Stomach (tissue), 9 donors: ENCODE results near the gene TPST2. TPM values are rescaled to one million over a fixed set of nuclear protein-coding genes. Genes with fewer than 3 reads are reported as not detected.

Source experiments
- DNase-seq, 2 donors: peaks; one replicate each; pipeline versions ENCODE4 v3.0.0 to v3.0.0-alpha.2; 2013 to 2019
- H3K27ac ChIP-seq, 5 donors: fragments of 200-600 bp in 4 of 5; sonication (generic) in 4 of 5; one replicate each; pipeline ENCODE4 v1.5.1; 2013 to 2019; ENCODE audit warnings: mild to moderate bottlenecking in 1 of 5, moderate library complexity in 1 of 5
- H3K27me3 ChIP-seq, 3 donors: fragments of 200-600 bp; sonication (generic); one replicate each; pipeline ENCODE4 v1.5.1; 2017 to 2019; ENCODE audit warnings: mixed run types in 1 of 3
- H3K36me3 ChIP-seq, 4 donors: fragments of 200-600 bp; sonication (generic); 1 replicate in 3 of 4; 2 replicates in 1 of 4; pipeline ENCODE4 v1.5.1; 2016 to 2019
- H3K4me1 ChIP-seq, 4 donors: fragments of 200-600 bp; sonication (generic); one replicate each; pipeline ENCODE4 v1.5.1; 2016 to 2019
- H3K4me3 ChIP-seq, 4 donors: fragments of 200-600 bp; sonication (generic) in 3 of 4; one replicate each; pipeline ENCODE4 v1.5.1; 2016 to 2019; ENCODE audit warnings: mild to moderate bottlenecking in 1 of 4
- H3K9me3 ChIP-seq, 4 donors: fragments of 200-600 bp; sonication (generic); one replicate each; pipeline ENCODE4 v1.5.1; 2016 to 2019
- CTCF ChIP-seq, 7 experiments: fragments of 450-650 bp in 4 of 7; fragments of 200-600 bp in 3 of 7; sonication (generic) in 3 of 7; IDR thresholded peaks; one replicate each; pipeline ENCODE4 v1.5.1; 2016 to 2019; ENCODE audit warnings: antibody characterized with exemption in 7 of 7, control low read depth in 2 of 7, mild to moderate bottlenecking in 1 of 7
- EP300 ChIP-seq: sonication (generic); formaldehyde crosslinking; IDR thresholded peaks from one replicate; pipeline ENCODE4 v1.6.1; 2017; ENCODE audit warnings: antibody characterized with exemption
- POLR2A ChIP-seq, 4 donors: fragments of 450-650 bp; IDR thresholded peaks; one replicate each; pipeline ENCODE4 v1.6.1; 2016; ENCODE audit warnings: antibody characterized with exemption in 4 of 4, control low read depth in 2 of 4, mild to moderate bottlenecking in 1 of 4, moderate library complexity in 1 of 4
- POLR2AphosphoS5 ChIP-seq, 3 donors: sonication (generic); formaldehyde crosslinking; IDR thresholded peaks; one replicate each; pipeline ENCODE4 v1.6.1; 2016; ENCODE audit warnings: antibody characterized with exemption in 3 of 3
- WGBS, 5 donors: extraction: QIAGEN DNeasy Blood & Tissue Kit in 3 of 5; methylation state at CpG; one replicate each; pipeline versions ENCODE4 v1.1.5 to v1.1.7; 2013 to 2018; 5-methylcytosine and 5-hydroxymethylcytosine counted together
- intact Hi-C: fragments of 100-400 bp; cut with DNase I; formaldehyde crosslinking; loops from one replicate; pipeline ENCODE4 v1.15.1; 2023; ENCODE audit warnings: low total_unique reads
- polyA plus RNA-seq, 3 donors: library from polyadenylated mRNA; stranded (reverse); fragments of 200-250 nt; gene quantifications; one replicate each; pipeline ENCODE4 v1.2.3, GENCODE V29; 2013
- total RNA-seq, 5 donors: library from RNA; depleted of rRNA; stranded (reverse); fragments of >200 nt; gene quantifications; one replicate each; pipeline versions ENCODE4 v1.1.0 to v1.2.3, GENCODE V29; 2014 to 2016
- donor health status: healthy with polysubstance abuse.
- donor health status: Bipolar disorder and iron deficiency.
- donor health status: healthy.

Gene TPST2
- total and polyA plus RNA-seq, 8 donors: 5.3 to 88.3 (median 10.4) TPM

DNA sequence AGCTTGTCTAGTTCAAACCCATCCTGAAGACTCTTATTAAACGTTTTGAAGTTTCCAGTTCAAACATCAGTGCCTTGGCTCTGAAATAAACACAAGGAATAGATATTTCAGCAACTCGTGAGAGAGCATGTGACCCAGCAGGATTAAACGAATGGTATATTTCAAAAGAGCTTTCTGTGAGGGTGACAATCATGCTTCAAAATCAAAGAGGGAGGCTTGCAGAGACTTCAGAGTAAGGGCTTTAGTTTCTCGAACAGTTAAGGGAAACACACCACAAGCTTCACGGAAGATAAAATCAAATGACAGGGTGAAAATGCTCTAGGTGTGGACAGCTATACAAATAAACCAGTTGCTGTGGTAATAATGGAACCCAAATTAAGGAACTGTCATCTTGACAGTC, 107.8 kb downstream of the TPST2 start:
- peak overlapping the region in 1 of 4 donors; percentile 85 for H3K4me3 ChIP-seq
- no peak for TF ChIP-seq POLR2AphosphoS5 (IDR thresholded peaks at IDR 0.05)
- TF ChIP-seq EP300: no peak
- TF ChIP-seq POLR2A (IDR thresholded peaks at IDR 0.05): no peak
- no peak for TF ChIP-seq CTCF (IDR thresholded peaks at IDR 0.05)
- H3K27me3 ChIP-seq: no peaks in the 10 kb centered on the region
- H3K4me1 ChIP-seq: peaks cover 51 to 81% (median 66%) of the 10 kb centered on the region in 4 donors
- intact Hi-C loops: no loop called here
- H3K9me3 ChIP-seq: no peaks in the 10 kb centered on the region
- 34 to 44% (median 36%) methylated on average over 5 of the region's 5 CpGs for WGBS, 5 donors
- no peak overlapping the region for H3K27ac ChIP-seq
- H3K36me3 ChIP-seq: peaks cover 0 to 31% (median 22%) of the 10 kb centered on the region in 4 donors
- DNase-seq: no peak

- TF ChIP-seq POLR2AphosphoS5 (IDR thresholded peaks at IDR 0.05): no peak
- no peak for TF ChIP-seq POLR2A (IDR thresholded peaks at IDR 0.05)
- TF ChIP-seq EP300: no peak
- TF ChIP-seq CTCF (IDR thresholded peaks at IDR 0.05): no peak
- no peak for DNase-seq
- 72 to 83% (median 76%) methylated on average over 4 of the region's 4 CpGs for WGBS, 5 donors
- H3K27ac ChIP-seq: no peak overlapping the region
- peaks cover 51 to 81% (median 66%) of the 10 kb centered on the region in 4 donors for H3K4me1 ChIP-seq
- H3K4me3 ChIP-seq: no peak overlapping the region
- no peaks in the 10 kb centered on the region for H3K9me3 ChIP-seq
- intact Hi-C loops: no loop called here
- H3K27me3 ChIP-seq: no peaks in the 10 kb centered on the region
- peaks cover 4 to 32% (median 23%) of the 10 kb centered on the region in 4 donors for H3K36me3 ChIP-seq
These were observed 108.2 kb downstream of the TPST2 start for GRCh38 chr22:26481694-26482093.

DNA sequence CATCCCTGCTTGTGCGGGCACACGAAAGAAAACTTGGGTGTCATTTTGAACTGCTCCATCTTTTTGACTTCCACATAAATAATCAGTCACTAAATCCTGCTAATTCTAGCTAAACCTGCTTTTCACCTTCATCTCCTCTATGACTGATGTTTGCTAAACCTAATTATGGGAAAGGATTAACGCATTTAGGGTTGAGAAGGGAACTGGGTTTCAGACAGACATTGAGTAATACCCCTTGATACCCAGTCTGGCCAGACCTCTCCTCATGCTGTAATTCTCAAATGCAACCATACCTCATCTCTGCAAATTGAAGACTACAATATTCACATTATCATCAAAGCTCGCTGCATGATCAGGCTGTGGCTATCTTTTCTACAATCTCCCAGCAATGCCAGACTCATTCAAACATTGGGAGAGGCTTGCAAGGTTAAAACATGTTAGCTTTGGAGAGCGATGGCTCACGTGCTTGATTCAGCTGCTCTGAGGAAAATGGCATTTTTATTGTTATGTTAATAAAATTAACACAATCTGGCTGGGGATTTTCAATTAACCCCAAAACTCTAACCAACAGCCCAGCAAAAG, 108.7 kb downstream of the TPST2 start:
- Histone ChIP-seq H3K27ac (no peak overlapping the region), H3K36me3 (peaks cover 7 to 35% (median 27%) of the 10 kb centered on the region in 4 donors), H3K9me3 (no peaks in the 10 kb centered on the region), H3K27me3 (no peaks in the 10 kb centered on the region), H3K4me3 (no peak overlapping the region), H3K4me1 (peaks cover 51 to 81% (median 66%) of the 10 kb centered on the region in 4 donors)
- intact Hi-C loops: no loop called here
- DNase-seq: no peak
- 57 to 69% (median 60%) methylated on average over 6 of the region's 6 CpGs for WGBS, 5 donors
- no peak for TF ChIP-seq CTCF (IDR thresholded peaks at IDR 0.05)
- no peak for TF ChIP-seq POLR2AphosphoS5 (IDR thresholded peaks at IDR 0.05)
- no peak for TF ChIP-seq POLR2A (IDR thresholded peaks at IDR 0.05)
- TF ChIP-seq EP300: no peak

DNA sequence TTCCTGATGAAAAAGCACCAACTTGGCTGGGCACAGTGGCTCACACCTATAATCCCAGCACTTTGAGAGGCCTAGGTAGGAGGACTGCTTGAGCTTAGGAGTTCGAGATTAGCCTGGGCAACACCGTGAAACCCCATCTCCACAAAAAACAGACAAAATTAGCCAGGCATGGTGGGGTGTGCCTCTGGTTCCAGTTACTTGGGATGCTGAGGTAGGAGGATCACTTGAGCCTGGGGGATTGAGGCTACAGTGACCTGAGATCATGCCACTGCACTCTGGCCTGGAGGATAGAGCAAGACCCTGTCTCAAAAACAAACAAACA, 109.4 kb downstream of the TPST2 start:
- DNase-seq: no peak
- Histone ChIP-seq H3K9me3 (no peaks in the 10 kb centered on the region), H3K27ac (peak overlapping the region in 1 of 5 donors; percentile 60), H3K36me3 (peaks cover 10 to 38% (median 30%) of the 10 kb centered on the region in 4 donors), H3K4me3 (peak overlapping the region in 1 of 4 donors; percentile 34), H3K27me3 (no peaks in the 10 kb centered on the region), H3K4me1 (peaks cover 51 to 75% (median 62%) of the 10 kb centered on the region in 4 donors)
- intact Hi-C loops: no loop called here
- WGBS, 5 donors: 56 to 78% (median 68%) methylated on average over 1 to 2 of the region's 2 CpGs
- TF ChIP-seq CTCF (IDR thresholded peaks at IDR 0.05) (no peak), EP300 (no peak), POLR2AphosphoS5 (IDR thresholded peaks at IDR 0.05) (no peak), POLR2A (IDR thresholded peaks at IDR 0.05) (no peak)
